Measurements from ENCODE around the gene ROBO4. TPM values are rescaled to one million over a fixed set of nuclear protein-coding genes. Genes with fewer than 3 reads are reported as not detected.

The ROBO4 gene
- total and polyA plus RNA-seq, 9 of the 15 experiments (the other 6 are each of a cell fraction or from before 2014, with no cell fraction given) = not detected

DNA sequence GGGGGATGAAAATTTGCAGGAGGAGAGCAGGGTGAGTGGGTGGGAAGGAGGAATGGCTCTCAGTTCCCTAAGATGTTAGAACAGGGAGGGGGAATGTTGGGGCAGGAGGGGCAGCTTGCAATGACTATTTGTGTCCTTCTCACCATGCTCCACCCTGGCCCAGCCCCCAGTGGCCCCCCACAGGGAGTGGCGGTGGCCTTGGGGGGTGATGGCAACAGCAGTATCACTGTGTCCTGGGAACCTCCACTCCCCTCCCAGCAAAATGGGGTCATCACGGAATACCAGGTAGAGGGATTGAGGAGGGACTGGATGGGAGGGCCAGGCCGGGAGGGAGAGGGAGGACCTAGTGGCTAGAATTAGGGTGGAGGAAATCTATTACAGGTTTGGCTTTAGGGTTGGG lies 22.3 kb downstream of the ROBO4 start:
- no peaks in the 10 kb centered on the region for H4K20me1 ChIP-seq (replicated peaks; ENCODE audit: control insufficient read depth, insufficient read depth, low read length)
- no TSS peak for BruUV-seq (replicated peaks)
- H3K9me3 ChIP-seq (replicated peaks; ENCODE audit: control insufficient read depth, insufficient read depth, low read depth, low read length) = no peaks in the 10 kb centered on the region
- 27% methylated on average over 2 of the region's 3 CpGs for WGBS (ENCODE audit: insufficient coverage, low coverage, missing lambda C conversion rate)
- TF ChIP-seq NR2F6 (CRISPR knock-in tag; IDR thresholded peaks at IDR 0.05) (no peak), BRCA1 (IDR thresholded peaks at IDR 0.05) (no peak), BRCA1 (CRISPR knock-in tag; IDR thresholded peaks at IDR 0.05) (no peak), SP2 (IDR thresholded peaks at IDR 0.05; ENCODE audit: extremely low read depth, low read depth, low read length, poor library complexity, severe bottlenecking) (no peak), ZNF354B (CRISPR knock-in tag; IDR thresholded peaks at IDR 0.05) (no peak), KDM1A (IDR thresholded peaks at IDR 0.05) (no peak), TAF9B (IDR thresholded peaks at IDR 0.05; ENCODE audit: partially characterized antibody) (no peak), BRF1 (IDR thresholded peaks at IDR 0.05; ENCODE audit: borderline replicate concordance, extremely low read depth, insufficient read length) (no peak), GTF2A2 (tag; IDR thresholded peaks at IDR 0.05) (no peak), ZFP36 (IDR thresholded peaks at IDR 0.05; ENCODE audit: low read depth, low read length, partially characterized antibody) (no peak), ZNF24 (IDR thresholded peaks at IDR 0.05) (no peak), CHD4 (IDR thresholded peaks at IDR 0.05; ENCODE audit: insufficient read depth, insufficient replicate concordance, low read depth, low read length, poor library complexity, severe bottlenecking) (no peak), KAT8 (IDR thresholded peaks at IDR 0.05; ENCODE audit: low read depth) (no peak)
- TF ChIP-seq, protein P1, sequence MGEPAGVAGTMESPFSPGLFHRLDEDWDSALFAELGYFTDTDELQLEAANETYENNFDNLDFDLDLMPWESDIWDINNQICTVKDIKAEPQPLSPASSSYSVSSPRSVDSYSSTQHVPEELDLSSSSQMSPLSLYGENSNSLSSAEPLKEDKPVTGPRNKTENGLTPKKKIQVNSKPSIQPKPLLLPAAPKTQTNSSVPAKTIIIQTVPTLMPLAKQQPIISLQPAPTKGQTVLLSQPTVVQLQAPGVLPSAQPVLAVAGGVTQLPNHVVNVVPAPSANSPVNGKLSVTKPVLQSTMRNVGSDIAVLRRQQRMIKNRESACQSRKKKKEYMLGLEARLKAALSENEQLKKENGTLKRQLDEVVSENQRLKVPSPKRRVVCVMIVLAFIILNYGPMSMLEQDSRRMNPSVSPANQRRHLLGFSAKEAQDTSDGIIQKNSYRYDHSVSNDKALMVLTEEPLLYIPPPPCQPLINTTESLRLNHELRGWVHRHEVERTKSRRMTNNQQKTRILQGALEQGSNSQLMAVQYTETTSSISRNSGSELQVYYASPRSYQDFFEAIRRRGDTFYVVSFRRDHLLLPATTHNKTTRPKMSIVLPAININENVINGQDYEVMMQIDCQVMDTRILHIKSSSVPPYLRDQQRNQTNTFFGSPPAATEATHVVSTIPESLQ (CRISPR knock-in tag; IDR thresholded peaks at IDR 0.05) = no peak
- TF ChIP-seq, protein P2, sequence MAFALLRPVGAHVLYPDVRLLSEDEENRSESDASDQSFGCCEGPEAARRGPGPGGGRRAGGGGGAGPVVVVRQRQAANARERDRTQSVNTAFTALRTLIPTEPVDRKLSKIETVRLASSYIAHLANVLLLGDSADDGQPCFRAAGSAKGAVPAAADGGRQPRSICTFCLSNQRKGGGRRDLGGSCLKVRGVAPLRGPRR (CRISPR knock-in tag; IDR thresholded peaks at IDR 0.05) = no peak
- no peaks in the 10 kb centered on the region for H3K9me1 ChIP-seq (ENCODE audit: control insufficient read depth, insufficient read depth, low read length)
- H3K27me3 ChIP-seq (ENCODE audit: control insufficient read depth in 2 of 2, insufficient read depth in 2 of 2, low read length in 2 of 2) = peaks cover 15 to 75% of the 10 kb centered on the region in 2 experiments; a peak in 4 of 5 replicates
- peak overlapping the region; percentile 97 for H2AFZ ChIP-seq (ENCODE audit: low read depth, low read length)
- no peaks in the 10 kb centered on the region for H3K36me3 ChIP-seq (ENCODE audit: control insufficient read depth, insufficient read depth, low read length)
- no peaks in the 10 kb centered on the region for H3K79me2 ChIP-seq (ENCODE audit: control insufficient read depth, insufficient read depth, low read length)
- FAIRE-seq = no peak
- ChIA-PET CTCF (ENCODE audit: low intra/inter-chr PET ratio) (interaction anchor here (0.8 kb wide), 1 partner anchor 231 kb away, joined by 3 read pairs; no protein-coding TSS in a partner anchor), POLR2A (interaction anchor here (1.3 kb wide), 1 partner anchor 9 kb away, joined by 5 read pairs; no protein-coding TSS in a partner anchor)
- in situ Hi-C loops (cut with MboI) = no loop called here
- no peak overlapping the region for H3K4me3 ChIP-seq
- H3K9ac ChIP-seq (ENCODE audit: insufficient read depth in 1 of 2, low read depth in 2 of 2, low read length in 2 of 2) = no peak overlapping the region
- DNase-seq (ENCODE audit: extremely low read depth in 1 of 4, low spot score in 3 of 4) = no peak
- H3K27ac ChIP-seq (ENCODE audit: extremely low read depth, low read depth, low read length) = no peak overlapping the region
- H3K4me2 ChIP-seq (ENCODE audit: insufficient read depth, low read length) = no peak overlapping the region
- intact Hi-C loops (cut with micrococcal nuclease) = no loop called here
- ATAC-seq = no peak
- peaks cover 0 to 27% of the 10 kb centered on the region in 2 experiments; a peak in 3 of 5 replicates for H3K4me1 ChIP-seq (replicated peaks in 1 of 2; ENCODE audit: control insufficient read depth in 2 of 2, insufficient read depth in 2 of 2, low read length in 2 of 2)

Data from K562 (cell line).